Daoy (cell line): ENCODE data around the gene CIRBP. TPM values are rescaled to one million over a fixed set of nuclear protein-coding genes. Genes with fewer than 3 reads are reported as not detected.
"Not testable (repeated sequence)": the region's sequence is repeated elsewhere in the genome, so short reads cannot be mapped to it uniquely, and the experiment has no call there.

Experiments
- DNase-seq: peaks from one replicate; pipeline ENCODE4 v3.0.0-alpha.2; 2015; ENCODE audit warnings: low read depth
- total RNA-seq: library from RNA; depleted of rRNA; stranded (reverse); fragments of >200 nt; shearing (Covaris generic); gene quantifications from 2 replicates; pipeline ENCODE4 v1.2.3, GENCODE V29; 2014

The CIRBP gene
- total RNA-seq, 1 experiment from 2014 or later, result 288 TPM

- DNase-seq, result no peak
Measured at GRCh38 chr19:1290703-1291651, 21.8 kb downstream of the CIRBP start.

GRCh38 chr19:1291761-1292418 lies 22.8 kb downstream of the CIRBP start:
- DNase-seq, result no peak

GRCh38 chr19:1292419-1293151 lies 23.5 kb downstream of the CIRBP start:
- DNase-seq, result no peak

GRCh38 chr19:1293782-1294604 lies 24.9 kb downstream of the CIRBP start:
- no peak for DNase-seq

- DNase-seq, result no peak
Measured at GRCh38 chr19:1294688-1295087, 25.6 kb downstream of the CIRBP start.

GRCh38 chr19:1295169-1296012 lies 26.3 kb downstream of the CIRBP start:
- DNase-seq, result no peak

GRCh38 chr19:1296078-1296477 lies 26.9 kb downstream of the CIRBP start:
- no peak for DNase-seq

- no peak for DNase-seq
Measured at GRCh38 chr19:1296575-1297271, 27.6 kb downstream of the CIRBP start.

- DNase-seq, result no peak
Measured at GRCh38 chr19:1298235-1298634, 29.1 kb downstream of the CIRBP start.

GRCh38 chr19:1299801-1300200 lies 30.7 kb downstream of the CIRBP start:
- no peak for DNase-seq

GRCh38 chr19:1300744-1301490 lies 31.8 kb downstream of the CIRBP start:
- no peak for DNase-seq

- DNase-seq, result no peak
Measured at GRCh38 chr19:1302533-1303239, 33.6 kb downstream of the CIRBP start.

GRCh38 chr19:1304197-1304924 lies 35.2 kb downstream of the CIRBP start:
- no peak for DNase-seq

GRCh38 chr19:1305354-1305753 lies 36.2 kb downstream of the CIRBP start:
- DNase-seq, result not testable (repeated sequence)

- no peak for DNase-seq
Measured at GRCh38 chr19:1307320-1307719, 38.2 kb downstream of the CIRBP start.

- no peak for DNase-seq
Measured at GRCh38 chr19:1307755-1308303, 38.7 kb downstream of the CIRBP start.

- no peak for DNase-seq
Measured at GRCh38 chr19:1308718-1309117, 39.6 kb downstream of the CIRBP start.
